Measurements from ENCODE around the gene CLCN3.
"Not testable (repeated sequence)": the region's sequence is repeated elsewhere in the genome, so short reads cannot be mapped to it uniquely, and the experiment has no call there.

The CLCN3 gene

GRCh38 chr4:169618286-169618685, 2.1 kb upstream of the CLCN3 start:
- no peak for DNase-seq

- no peak for DNase-seq
Measured at GRCh38 chr4:169618986-169619385, 1.4 kb upstream of the CLCN3 start.

DNA sequence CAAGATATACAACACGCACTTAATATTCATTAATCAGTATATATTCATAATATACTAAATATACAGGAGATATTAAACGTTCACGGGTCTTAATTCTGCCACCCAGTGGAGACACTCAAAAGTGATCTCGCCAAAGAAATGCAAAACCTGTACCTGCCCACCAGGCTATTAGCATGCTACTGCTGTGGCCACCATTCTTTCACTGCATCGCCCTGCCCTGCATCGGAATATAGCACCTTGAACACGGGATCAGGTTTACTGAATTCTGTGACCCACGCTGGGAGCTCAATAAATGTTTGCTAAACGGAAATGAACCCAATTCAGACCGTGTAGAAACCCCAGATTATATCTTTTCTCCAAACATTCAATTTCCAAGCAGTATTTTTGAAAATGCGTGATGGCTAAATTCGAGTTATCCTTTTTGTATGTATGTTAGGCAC, 840 bp upstream of the CLCN3 start:
- DNase-seq = peak; percentile 44

GRCh38 chr4:169620880-169621248, 486 bp downstream of the CLCN3 start:
- DNase-seq = peak; percentile 44

GRCh38 chr4:169621731-169622492, 1.5 kb downstream of the CLCN3 start:
- DNase-seq = no peak

DNA sequence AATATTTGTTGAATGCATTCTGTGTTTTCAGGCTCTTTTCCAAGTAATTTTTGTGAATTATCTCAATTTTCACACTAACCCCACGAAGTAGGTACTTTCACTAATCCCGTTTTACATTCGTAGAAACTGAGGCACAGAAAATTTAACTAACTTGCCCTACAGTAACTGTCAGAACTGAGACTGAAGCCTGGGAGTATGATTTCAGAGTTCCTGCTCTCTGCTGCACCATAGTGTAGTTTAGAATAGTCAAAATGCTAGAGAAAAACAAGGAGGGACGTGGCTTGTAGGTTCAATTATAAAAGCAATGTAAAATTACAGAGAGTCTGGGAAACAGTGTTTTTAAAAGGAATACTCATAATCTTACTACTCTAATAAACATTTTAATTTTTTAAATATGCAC, 2.2 kb downstream of the CLCN3 start:
- DNase-seq = no peak

- not testable (repeated sequence) for DNase-seq
Measured at GRCh38 chr4:169624012-169624411, 3.6 kb downstream of the CLCN3 start.

DNA sequence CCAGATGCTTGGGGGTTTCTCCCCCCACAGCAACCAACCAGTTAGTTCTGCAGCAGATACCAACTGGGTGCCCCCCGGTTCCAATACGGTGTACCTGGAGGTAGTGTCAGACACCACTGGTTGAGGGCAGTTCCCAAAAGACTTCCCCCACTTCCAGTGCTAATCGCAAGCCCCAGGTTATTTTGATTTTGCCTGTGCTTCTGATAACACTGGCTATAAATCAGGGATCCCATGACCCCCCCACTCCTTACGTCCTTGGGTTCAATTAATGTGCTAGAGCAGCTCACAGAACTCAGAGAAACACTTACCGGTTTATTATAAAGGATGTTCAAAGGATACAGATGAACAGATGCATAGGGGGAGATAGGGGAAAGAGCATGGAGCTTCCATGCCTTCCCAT, 5.5 kb downstream of the CLCN3 start:
- DNase-seq = no peak

DNA sequence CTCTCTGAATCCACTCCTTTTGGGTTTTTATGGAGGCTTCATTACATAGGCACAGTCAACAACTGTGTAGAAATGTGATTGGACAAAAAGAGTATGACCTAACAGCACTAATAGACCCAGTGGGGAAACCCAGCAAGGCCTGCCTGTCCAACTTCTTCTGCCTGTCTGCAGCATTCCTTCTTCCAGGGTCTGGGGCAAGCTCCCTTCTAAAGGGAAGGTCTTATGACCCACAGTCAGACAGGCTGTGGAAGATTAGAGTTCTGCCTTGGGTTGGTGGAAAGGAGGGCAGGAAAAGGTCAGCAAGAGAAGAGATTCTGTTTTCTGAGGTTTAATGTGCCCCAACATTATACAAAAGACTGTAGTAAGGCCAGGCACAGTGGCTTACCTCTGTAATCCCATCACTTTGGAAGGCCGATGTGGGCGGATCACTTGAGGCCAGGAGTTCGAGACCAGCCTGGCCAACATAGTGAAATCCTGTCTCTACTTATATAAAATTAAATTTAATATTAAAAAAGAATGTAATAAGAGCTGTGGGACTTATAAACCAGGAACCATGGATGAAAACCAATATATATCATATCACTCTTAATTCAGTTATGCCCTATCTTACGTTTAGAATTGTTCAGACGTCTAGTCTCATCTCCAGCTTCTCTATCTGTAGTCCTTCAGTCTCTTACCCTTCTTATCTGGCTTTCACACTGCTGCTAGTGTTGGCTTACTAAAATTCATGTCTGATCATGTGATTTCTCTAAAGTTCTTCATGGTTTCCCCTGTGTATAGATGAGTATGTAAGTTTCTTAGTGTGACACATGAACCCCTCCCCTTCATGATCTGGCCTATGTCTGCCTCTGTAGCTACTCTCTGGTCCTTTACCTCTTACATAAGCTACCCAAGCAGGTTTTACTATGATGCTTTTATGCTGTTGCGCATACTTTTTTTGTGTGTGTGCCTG, 6.2 kb downstream of the CLCN3 start:
- DNase-seq = no peak

GRCh38 chr4:169627307-169627706, 6.9 kb downstream of the CLCN3 start:
- DNase-seq = no peak

DNA sequence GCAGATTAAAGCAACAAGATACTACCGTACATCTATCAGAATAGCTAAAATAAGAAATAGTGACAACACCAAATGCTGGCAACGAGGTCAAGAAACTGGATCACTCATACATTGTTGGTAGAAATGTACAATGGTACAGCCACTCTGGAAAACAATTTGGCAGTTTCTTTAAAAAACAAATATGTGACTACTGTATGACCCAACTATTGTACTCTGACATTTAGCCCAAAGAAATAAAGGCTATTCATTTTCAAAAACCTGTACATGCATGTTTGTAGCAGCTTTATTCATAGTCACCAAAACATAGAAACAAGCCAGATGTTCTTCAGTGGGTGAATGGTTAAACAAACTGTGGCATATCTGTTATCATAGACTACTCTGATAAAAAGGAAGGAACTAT, 8.2 kb downstream of the CLCN3 start:
- DNase-seq = no peak

DNA sequence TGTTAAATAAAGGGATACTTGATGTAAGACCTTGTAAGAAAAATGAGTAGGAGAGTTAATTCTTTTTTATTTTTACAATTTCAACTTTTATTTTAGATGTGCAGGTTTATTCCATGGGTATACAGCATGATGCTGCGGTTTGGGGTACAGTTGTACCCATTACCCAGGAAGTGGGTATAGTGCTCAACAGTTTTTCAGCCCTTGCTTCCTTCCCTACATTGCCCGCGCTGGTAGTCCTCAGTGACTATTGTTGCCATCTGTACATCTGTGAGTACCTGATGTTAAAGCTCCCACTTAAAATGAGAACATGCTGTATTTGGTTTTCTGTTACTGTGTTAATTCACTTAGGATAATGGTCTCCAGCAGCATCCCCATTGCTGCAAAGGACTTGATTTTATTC, 9.7 kb downstream of the CLCN3 start:
- no peak for DNase-seq

DNA sequence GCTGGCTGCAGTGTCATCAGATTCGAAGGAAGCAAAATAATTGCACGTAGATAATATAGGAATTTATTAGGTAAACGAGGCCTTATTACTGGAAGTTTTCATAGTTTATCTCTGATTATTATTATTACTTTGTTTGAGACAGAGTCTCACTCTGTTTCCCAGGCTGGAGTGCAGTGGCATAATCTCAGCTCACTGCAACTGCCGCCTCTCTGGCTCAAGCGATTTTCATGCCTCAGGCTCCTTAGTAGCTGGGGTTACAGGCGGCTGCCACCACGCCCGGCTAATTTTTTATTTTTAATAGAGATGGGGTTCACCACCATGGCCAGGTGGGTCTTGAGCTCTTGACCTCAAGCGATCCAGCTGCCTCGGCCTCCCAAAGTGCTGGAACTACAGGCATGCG, 12.5 kb downstream of the CLCN3 start:
- DNase-seq = no peak

DNA sequence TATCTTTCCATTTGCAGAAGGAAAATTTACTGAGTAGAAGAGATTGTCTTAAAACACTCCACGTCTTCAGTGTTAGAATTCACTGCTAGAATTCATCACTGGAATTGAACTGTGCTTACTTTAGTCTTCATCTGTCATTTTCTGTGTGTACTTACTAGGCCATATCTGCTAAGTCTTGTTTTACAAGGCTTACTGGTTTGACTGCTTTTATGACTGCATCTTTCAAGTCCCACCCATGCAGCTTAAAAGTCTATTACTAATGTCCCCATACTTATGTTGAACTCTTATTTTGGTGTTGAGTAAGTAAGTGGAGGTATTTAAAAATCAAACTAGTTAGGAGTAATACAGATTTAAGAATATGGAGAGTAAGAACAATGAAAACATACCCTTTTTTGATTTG, 14.6 kb downstream of the CLCN3 start:
- DNase-seq = no peak

- DNase-seq = no peak
Measured at GRCh38 chr4:169640261-169640870, 20.0 kb downstream of the CLCN3 start.

DNA sequence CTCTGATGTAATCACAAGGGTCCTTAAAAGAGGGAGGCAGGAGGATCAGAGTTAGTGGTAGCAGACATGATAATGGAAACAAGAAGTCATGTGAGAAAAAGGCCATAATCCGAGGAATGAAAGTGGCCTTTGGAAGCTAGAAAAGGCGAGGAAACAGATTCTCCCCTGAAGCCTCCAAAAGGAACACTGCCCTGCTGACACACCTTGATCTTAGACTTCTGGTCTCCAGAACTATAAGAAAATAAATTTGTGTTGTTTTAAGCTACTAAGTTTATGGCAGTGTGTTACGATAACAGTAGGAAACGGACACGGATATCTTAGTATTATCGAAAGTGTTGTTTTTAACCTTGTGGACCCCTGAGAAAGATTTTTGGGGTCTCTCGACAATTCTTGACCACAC, 24.4 kb downstream of the CLCN3 start:
- no peak for DNase-seq

GRCh38 chr4:169645627-169646026, 25.2 kb downstream of the CLCN3 start:
- no peak for DNase-seq

DNA sequence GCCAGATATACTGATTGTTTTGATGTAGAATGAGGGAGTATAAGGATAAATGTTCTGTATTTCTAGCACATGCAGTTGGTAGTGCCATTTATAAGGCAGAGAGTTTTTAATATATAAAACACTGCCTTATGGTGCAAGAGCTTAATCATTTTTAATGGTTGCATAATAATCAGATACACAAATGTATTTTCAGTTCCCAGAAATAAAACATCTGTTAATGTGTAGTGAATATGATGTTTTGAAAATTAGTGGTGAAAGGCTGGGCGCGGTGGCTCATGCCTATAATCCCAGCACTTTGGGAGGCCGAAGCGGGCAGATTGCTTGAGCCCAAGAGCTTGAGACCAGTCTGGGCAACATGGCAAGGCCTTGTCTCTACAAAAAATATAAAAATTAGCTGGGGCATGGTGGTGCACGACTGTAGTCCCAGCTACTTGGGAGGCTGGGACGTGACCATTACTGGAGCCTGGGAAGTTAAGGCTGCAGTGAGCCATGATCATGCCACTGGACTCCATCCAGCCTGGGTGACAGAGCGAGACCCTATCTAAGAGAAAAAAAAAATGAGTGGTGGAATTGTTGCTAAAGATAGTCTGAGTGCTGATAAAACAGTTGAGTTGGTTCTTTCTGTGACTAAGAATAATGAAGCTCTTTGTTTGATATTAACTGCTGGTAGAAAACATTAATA, 29.3 kb downstream of the CLCN3 start:
- DNase-seq = no peak

DNA sequence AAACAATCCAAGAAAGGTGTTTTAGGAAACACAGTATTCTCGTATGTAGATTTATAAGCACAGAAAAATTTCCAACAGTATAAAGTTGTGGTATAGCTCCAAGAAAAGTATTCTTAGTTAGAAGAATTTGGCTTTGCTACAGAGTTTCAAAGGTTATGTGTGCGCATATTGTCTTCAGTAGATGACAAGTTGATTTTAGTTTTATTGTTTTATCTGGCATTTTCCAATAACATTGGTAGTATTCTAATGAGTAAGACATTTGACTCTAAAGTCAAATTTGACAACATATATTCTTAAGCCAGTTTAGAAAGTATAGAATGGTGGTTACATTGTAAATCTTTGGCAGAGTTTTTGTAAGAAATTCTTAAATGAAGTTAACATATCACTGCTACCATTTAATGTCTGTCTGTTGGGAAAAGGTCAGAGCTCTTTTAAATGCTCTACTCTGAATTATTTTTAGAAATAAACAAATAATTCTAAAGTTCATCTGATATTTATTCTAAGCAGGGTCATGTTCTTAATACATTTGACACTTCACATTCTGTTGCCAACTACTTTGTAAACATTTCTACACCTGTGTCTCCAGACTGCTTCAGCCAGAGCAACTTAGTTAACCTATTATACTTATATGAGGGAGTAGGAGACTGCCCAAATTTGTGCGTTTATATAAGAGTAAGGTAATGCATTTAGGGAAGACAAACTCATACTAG, 30.0 kb downstream of the CLCN3 start:
- no peak for DNase-seq

- no peak for DNase-seq
Measured at GRCh38 chr4:169652535-169652934, 32.2 kb downstream of the CLCN3 start.

GRCh38 chr4:169655401-169655800, 35.0 kb downstream of the CLCN3 start:
- DNase-seq = no peak

GRCh38 chr4:169657470-169658107, 37.2 kb downstream of the CLCN3 start:
- DNase-seq = no peak
